A673 (cell line): ENCODE results near the gene ABHD8. TPM values are rescaled to one million over a fixed set of nuclear protein-coding genes. Genes with fewer than 3 reads are reported as not detected.

Source experiments
- BruUV-seq: library from RNA; stranded (reverse); fragments of 400-500 nt; replicated peaks from 2 replicates; lab custom pipeline; 2021; lab: Mats Ljungman, UMichigan
- CTCF ChIA-PET: fragments of 300-600 bp; sonication (Branson Sonifier 250); formaldehyde crosslinking; loops from one replicate; lab custom pipeline; 2022; ENCODE audit warnings: antibody characterized with exemption; lab: Charles Lee
- POLR2A ChIA-PET: fragments of 300-600 bp; sonication (Branson Sonifier 250); formaldehyde crosslinking; loops from one replicate; lab custom pipeline; 2022; ENCODE audit warnings: antibody characterized with exemption; ENCODE audit not compliant: low non-redundant PET; lab: Charles Lee
- DNase-seq: peaks from one replicate; pipeline ENCODE4 v3.0.0-alpha.2; 2015; ENCODE audit warnings: low spot score
- H3K27ac ChIP-seq: fragments of 200-600 bp; sonication (generic); 2 replicates; pipeline ENCODE4 v1.5.1; 2016; ENCODE audit warnings: mixed run types, low read depth, mild to moderate bottlenecking, mixed read lengths, antibody characterized with exemption, low read length; ENCODE audit not compliant: poor library complexity, severe bottlenecking
- H3K27me3 ChIP-seq: fragments of 200-600 bp; sonication (generic); replicated peaks from 2 replicates; pipeline ENCODE4 v1.6.1; 2017; ENCODE audit warnings: mixed run types, low read depth, mild to moderate bottlenecking, mixed read lengths, antibody characterized with exemption, low read length; ENCODE audit not compliant: insufficient read depth, poor library complexity
- H3K36me3 ChIP-seq: fragments of 200-600 bp; sonication (generic); 2 replicates; pipeline ENCODE4 v1.6.1; 2016; ENCODE audit warnings: mixed run types, mild to moderate bottlenecking, mixed read lengths, antibody characterized with exemption, low read length; ENCODE audit not compliant: insufficient read depth, poor library complexity, severe bottlenecking
- H3K4me1 ChIP-seq: fragments of 200-600 bp; sonication (generic); 2 replicates; pipeline ENCODE4 v1.6.1; 2017; ENCODE audit warnings: mixed run types, mild to moderate bottlenecking, mixed read lengths, antibody characterized with exemption, low read length; ENCODE audit not compliant: insufficient read depth, poor library complexity, severe bottlenecking
- H3K4me3 ChIP-seq: fragments of 200-600 bp; sonication (generic); 2 replicates; pipeline ENCODE4 v1.5.1; 2016; ENCODE audit warnings: low read depth, mixed run types, mild to moderate bottlenecking, mixed read lengths, low read length; ENCODE audit not compliant: poor library complexity, severe bottlenecking
- H3K9me3 ChIP-seq: fragments of 200-600 bp; sonication (generic); 2 replicates; pipeline ENCODE4 v1.6.1; 2016; ENCODE audit warnings: mixed run types, low read depth, mild to moderate bottlenecking, mixed read lengths, antibody characterized with exemption, low read length; ENCODE audit not compliant: poor library complexity, severe bottlenecking
- EZH2 ChIP-seq: fragments of 200-600 bp; sonication (generic); IDR thresholded peaks from 2 replicates; pipeline ENCODE4 v1.6.1; 2017; ENCODE audit warnings: borderline replicate concordance, low read depth, mild to moderate bottlenecking, mixed read lengths, antibody characterized with exemption, low read length; ENCODE audit not compliant: poor library complexity, severe bottlenecking
- intact Hi-C: fragments of 100-400 bp; cut with micrococcal nuclease; formaldehyde crosslinking; loops from one replicate; pipeline ENCODE4 v1.10.0; 2022; ENCODE audit not compliant: unreplicated experiment
- total RNA-seq: library from RNA; stranded (reverse); gene quantifications from 2 replicates; pipeline ENCODE4 v1.2.3, GENCODE V29; 2021
- TF ChIP-seq, protein P1 (sequence below): fragments of 300-800, 200-600 bp; sonication (generic); conservative IDR thresholded peaks from 2 replicates; pipeline ENCODE4 v1.5.1; 2017; ENCODE audit warnings: low read depth, mild to moderate bottlenecking, antibody characterized with exemption, low read length, moderate library complexity, mixed read lengths

The ABHD8 gene
- total RNA-seq, 1 experiment from 2014 or later = 11.0 TPM

- POLR2A ChIA-PET = no interaction called here
- no peak overlapping the region for H3K27ac ChIP-seq
- BruUV-seq = no TSS peak
Observed at GRCh38 chr19:17328517-17329365, 25.5 kb upstream of the ABHD8 start.

DNA sequence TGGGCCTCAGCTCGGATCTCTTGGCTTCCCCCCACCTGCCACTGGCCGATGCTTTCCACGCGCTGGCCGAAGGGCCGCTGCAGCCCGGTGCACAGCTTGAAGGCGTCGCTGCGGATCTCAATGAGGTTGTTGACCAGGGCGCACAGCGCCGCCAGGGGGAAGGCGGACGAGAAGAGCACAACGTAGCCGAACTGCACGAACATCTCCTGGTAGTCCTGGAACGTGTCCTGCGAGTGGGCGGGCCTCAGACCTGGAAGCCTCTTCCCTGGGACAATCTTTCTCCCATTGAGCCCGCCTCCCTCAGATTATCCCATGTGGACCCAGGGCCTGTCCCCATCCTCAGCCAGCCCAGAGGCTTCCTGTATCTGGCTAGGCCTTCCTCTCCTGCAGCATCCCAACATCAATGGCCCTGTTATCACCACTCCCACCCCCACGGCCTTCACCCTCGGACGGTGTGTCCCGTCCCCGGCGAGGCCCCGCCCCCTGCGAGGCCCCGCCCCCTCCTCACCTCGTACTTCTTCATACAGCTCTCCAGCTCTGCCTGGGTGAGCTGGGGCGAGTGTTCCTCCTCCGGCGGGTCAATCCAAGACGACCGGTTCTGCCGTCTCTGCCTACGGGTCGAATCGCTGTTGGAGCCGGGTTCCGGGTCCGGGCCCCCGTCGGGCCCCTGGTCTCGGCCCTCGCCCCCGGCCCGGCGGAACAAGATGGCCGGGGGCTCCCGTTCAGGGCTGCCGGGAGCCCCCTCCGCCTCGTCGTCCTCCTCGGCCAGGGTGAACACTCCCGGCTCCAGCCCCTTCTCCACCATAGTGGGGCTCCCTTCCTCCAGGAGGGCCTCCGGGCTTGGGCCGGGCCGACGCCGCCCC is 24.7 kb upstream of the ABHD8 start:
- ChIA-PET CTCF (no interaction called here), POLR2A (no interaction called here)
- Histone ChIP-seq H3K27ac (no peak overlapping the region), H3K9me3 (no peaks in the 10 kb centered on the region), H3K36me3 (peaks cover 16% of the 10 kb centered on the region), H3K27me3 (no peaks in the 10 kb centered on the region), H3K4me3 (no peak overlapping the region), H3K4me1 (no peaks in the 10 kb centered on the region)
- TF ChIP-seq, protein P1, sequence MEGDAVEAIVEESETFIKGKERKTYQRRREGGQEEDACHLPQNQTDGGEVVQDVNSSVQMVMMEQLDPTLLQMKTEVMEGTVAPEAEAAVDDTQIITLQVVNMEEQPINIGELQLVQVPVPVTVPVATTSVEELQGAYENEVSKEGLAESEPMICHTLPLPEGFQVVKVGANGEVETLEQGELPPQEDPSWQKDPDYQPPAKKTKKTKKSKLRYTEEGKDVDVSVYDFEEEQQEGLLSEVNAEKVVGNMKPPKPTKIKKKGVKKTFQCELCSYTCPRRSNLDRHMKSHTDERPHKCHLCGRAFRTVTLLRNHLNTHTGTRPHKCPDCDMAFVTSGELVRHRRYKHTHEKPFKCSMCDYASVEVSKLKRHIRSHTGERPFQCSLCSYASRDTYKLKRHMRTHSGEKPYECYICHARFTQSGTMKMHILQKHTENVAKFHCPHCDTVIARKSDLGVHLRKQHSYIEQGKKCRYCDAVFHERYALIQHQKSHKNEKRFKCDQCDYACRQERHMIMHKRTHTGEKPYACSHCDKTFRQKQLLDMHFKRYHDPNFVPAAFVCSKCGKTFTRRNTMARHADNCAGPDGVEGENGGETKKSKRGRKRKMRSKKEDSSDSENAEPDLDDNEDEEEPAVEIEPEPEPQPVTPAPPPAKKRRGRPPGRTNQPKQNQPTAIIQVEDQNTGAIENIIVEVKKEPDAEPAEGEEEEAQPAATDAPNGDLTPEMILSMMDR = no peak
- TF ChIP-seq EZH2 = no peak
- DNase-seq = no peak
- BruUV-seq = no TSS peak
- intact Hi-C loops = no loop called here

More at GRCh38 chr19:17328517-17329365, 25.5 kb upstream of the ABHD8 start:
- Histone ChIP-seq H3K27me3 (no peaks in the 10 kb centered on the region), H3K9me3 (no peaks in the 10 kb centered on the region), H3K4me3 (no peak overlapping the region), H3K36me3 (peaks cover 18% of the 10 kb centered on the region), H3K4me1 (no peaks in the 10 kb centered on the region)
- CTCF ChIA-PET = no interaction called here
- no peak for DNase-seq
- intact Hi-C loops = no loop called here
- TF ChIP-seq EZH2 = no peak
- TF ChIP-seq, protein P1 = no peak

GRCh38 chr19:17327068-17327653 is 23.9 kb upstream of the ABHD8 start:
- POLR2A ChIA-PET = interaction anchor here (1.0 kb wide), 1 partner anchor 9 kb away, joined by 4 read pairs; no protein-coding TSS in a partner anchor
- Histone ChIP-seq H3K36me3 (peaks cover 14% of the 10 kb centered on the region), H3K4me3 (no peak overlapping the region), H3K27ac (no peak overlapping the region), H3K4me1 (no peaks in the 10 kb centered on the region), H3K9me3 (no peaks in the 10 kb centered on the region), H3K27me3 (no peaks in the 10 kb centered on the region)
- BruUV-seq = no TSS peak
- DNase-seq = no peak
- CTCF ChIA-PET = no interaction called here
- TF ChIP-seq, protein P1 = no peak
- no peak for TF ChIP-seq EZH2
- intact Hi-C loops = no loop called here
